Measurements from ENCODE around the gene JARID2.

- TF ChIP-seq GATA2 (IDR thresholded peaks at IDR 0.05; ENCODE audit: low read depth, low read length) (no peak), GATA3 (IDR thresholded peaks at IDR 0.05; ENCODE audit: low read depth, low read length) (no peak)
Measured at GRCh38 chr6:15483060-15483459, 237.2 kb downstream of the JARID2 start.

Data from SH-SY5Y (cell line).